ENCODE measurements around the gene TUBB4A. TPM values are rescaled to one million over a fixed set of nuclear protein-coding genes. Genes with fewer than 3 reads are reported as not detected.

Gene TUBB4A
- total and polyA plus RNA-seq, 9 of the 15 experiments (the other 6 are each of a cell fraction or from before 2014, with no cell fraction given), result 0.14 to 7.0 (median 0.75) TPM

DNA sequence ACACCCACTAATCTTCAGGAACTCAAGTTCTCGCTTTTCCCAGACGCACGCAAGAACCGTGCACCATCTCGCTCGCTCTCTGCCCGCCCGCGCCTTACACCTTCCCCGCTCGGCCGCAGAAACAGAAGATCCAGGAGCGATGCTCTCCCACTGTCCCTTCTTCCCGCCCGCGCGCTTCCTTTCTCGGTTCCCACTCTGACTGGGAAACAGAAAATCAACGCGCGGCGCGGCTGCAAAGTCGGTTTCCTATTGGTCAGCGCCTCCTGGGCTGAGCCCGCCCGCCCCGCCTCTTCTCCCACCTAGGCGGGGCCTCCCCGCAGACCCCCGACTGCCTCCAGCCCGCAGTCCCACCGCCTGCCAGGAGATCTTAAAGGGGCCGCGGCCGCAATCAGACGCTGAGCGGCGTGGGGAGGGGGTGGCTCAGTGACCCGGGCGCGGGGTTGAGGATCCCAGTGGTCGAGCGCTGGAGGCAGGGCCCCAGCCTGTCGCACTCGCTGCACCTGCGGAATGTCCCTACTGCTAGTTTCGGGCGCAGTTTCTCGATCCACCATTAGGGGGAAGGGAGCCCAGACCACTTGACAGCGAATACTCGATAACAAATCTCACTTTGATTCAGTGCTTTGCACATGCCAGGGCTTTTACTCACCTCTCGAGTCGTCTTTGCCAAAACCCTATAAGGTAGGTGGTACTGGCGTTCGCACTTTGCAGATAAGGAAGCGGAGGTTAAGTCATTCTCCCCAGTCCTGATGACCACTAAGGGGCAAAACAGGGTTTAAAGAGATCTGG is 41.8 kb downstream of the TUBB4A start (continued):
- TF ChIP-seq SRSF9 (IDR thresholded peaks at IDR 0.05; ENCODE audit: borderline replicate concordance, low read depth, low read length) (no peak), RBBP5 (IDR thresholded peaks at IDR 0.05; ENCODE audit: borderline replicate concordance, insufficient read depth, low read length, poor library complexity, severe bottlenecking) (no peak), GATAD2A (IDR thresholded peaks at IDR 0.05) (peak; percentile 85; the same call in 1 of the 2 replicates), SP2 (IDR thresholded peaks at IDR 0.05; ENCODE audit: extremely low read depth, low read depth, low read length, poor library complexity, severe bottlenecking) (no peak), MBD1 (CRISPR knock-in tag; IDR thresholded peaks at IDR 0.05) (no peak), SREBF2 (CRISPR knock-in tag; IDR thresholded peaks at IDR 0.05) (no peak), ARID3B (CRISPR knock-in tag; IDR thresholded peaks at IDR 0.05; ENCODE audit: borderline replicate concordance) (no peak), HNRNPLL (IDR thresholded peaks at IDR 0.05; ENCODE audit: low read depth, low read length, poor library complexity, severe bottlenecking) (peak; percentile 26), ATF6 (CRISPR knock-in tag; IDR thresholded peaks at IDR 0.05) (0 out of 2 replicates have a peak, but pooled peaks have one; percentile 22), ZNF57 (CRISPR knock-in tag; IDR thresholded peaks at IDR 0.05) (no peak), CBX3 (IDR thresholded peaks at IDR 0.05; ENCODE audit: borderline replicate concordance in 1 of 2, low read length in 2 of 2) (no peak), TGIF2 (CRISPR knock-in tag; IDR thresholded peaks at IDR 0.05) (no peak), SRSF1 (IDR thresholded peaks at IDR 0.05; ENCODE audit: low read depth, low read length) (no peak), ZC3H4 (CRISPR knock-in tag; IDR thresholded peaks at IDR 0.05; ENCODE audit: borderline replicate concordance) (no peak), PHB2 (IDR thresholded peaks at IDR 0.05; ENCODE audit: low read depth) (no peak)
- TF ChIP-seq, protein P1, sequence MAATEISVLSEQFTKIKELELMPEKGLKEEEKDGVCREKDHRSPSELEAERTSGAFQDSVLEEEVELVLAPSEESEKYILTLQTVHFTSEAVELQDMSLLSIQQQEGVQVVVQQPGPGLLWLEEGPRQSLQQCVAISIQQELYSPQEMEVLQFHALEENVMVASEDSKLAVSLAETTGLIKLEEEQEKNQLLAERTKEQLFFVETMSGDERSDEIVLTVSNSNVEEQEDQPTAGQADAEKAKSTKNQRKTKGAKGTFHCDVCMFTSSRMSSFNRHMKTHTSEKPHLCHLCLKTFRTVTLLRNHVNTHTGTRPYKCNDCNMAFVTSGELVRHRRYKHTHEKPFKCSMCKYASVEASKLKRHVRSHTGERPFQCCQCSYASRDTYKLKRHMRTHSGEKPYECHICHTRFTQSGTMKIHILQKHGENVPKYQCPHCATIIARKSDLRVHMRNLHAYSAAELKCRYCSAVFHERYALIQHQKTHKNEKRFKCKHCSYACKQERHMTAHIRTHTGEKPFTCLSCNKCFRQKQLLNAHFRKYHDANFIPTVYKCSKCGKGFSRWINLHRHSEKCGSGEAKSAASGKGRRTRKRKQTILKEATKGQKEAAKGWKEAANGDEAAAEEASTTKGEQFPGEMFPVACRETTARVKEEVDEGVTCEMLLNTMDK (IDR thresholded peaks at IDR 0.05; ENCODE audit: borderline replicate concordance, insufficient read depth, low read depth, low read length, poor library complexity, severe bottlenecking), result no peak
- TF ChIP-seq, protein P2, sequence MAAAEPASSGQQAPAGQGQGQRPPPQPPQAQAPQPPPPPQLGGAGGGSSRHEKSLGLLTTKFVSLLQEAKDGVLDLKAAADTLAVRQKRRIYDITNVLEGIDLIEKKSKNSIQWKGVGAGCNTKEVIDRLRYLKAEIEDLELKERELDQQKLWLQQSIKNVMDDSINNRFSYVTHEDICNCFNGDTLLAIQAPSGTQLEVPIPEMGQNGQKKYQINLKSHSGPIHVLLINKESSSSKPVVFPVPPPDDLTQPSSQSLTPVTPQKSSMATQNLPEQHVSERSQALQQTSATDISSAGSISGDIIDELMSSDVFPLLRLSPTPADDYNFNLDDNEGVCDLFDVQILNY (CRISPR knock-in tag; IDR thresholded peaks at IDR 0.05), result no peak
